Body of pancreas (tissue), 4 donors: ENCODE data around the gene XRCC5. TPM values are rescaled to one million over a fixed set of nuclear protein-coding genes. Genes with fewer than 3 reads are reported as not detected.

ENCODE experiments used
- ATAC-seq: fragments of 150-250 bp; one replicate; pipeline ENCODE4 v1.9.1; 2016
- DNase-seq, 4 donors: peaks; one replicate each; pipeline ENCODE4 v3.0.0-alpha.2; 2019
- H3K27ac ChIP-seq, 4 donors: fragments of 200-600 bp; sonication (generic); 1 replicate in 3 of 4; 2 replicates in 1 of 4; pipeline versions ENCODE4 v1.5.1 to v1.6.1; 2016 to 2019; ENCODE audit warnings: mild to moderate bottlenecking in 1 of 4, mixed read lengths in 1 of 4, moderate library complexity in 1 of 4
- H3K27me3 ChIP-seq, 2 donors: fragments of 200-600 bp; sonication (generic); one replicate each; pipeline ENCODE4 v1.6.0; 2016; ENCODE audit warnings: mild to moderate bottlenecking in 1 of 2
- H3K36me3 ChIP-seq, 2 donors: fragments of 200-600 bp; sonication (generic); replicated peaks in 1 of 2; 2 replicates each; pipeline ENCODE4 v1.5.1; 2016; ENCODE audit warnings: low read depth in 2 of 2; ENCODE audit not compliant: insufficient read depth in 1 of 2
- H3K4me1 ChIP-seq: fragments of 200-600 bp; sonication (generic); one replicate; pipeline ENCODE4 v1.6.0; 2016
- H3K4me3 ChIP-seq, 2 donors: fragments of 200-600 bp; sonication (generic); 1 replicate in 1 of 2; 2 replicates in 1 of 2; pipeline ENCODE4 v1.5.1; 2016 to 2019
- H3K9me3 ChIP-seq, 3 donors: fragments of 200-600 bp; sonication (generic); 1 replicate in 2 of 3; 2 replicates in 1 of 3; pipeline ENCODE4 v1.5.1; 2016
- POLR2A ChIP-seq, 3 donors: fragments of 450-650 bp; IDR thresholded peaks; one replicate each; pipeline ENCODE4 v1.6.1; 2016; ENCODE audit warnings: antibody characterized with exemption in 3 of 3, mild to moderate bottlenecking in 2 of 3
- WGBS, 2 donors: methylation state at CpG; one replicate each; pipeline ENCODE4 v1.1.5; 2017; 5-methylcytosine and 5-hydroxymethylcytosine counted together
- intact Hi-C: fragments of 100-400 bp; cut with DNase I; formaldehyde crosslinking; loops from one replicate; pipeline ENCODE4 v1.15.1; 2023
- total RNA-seq, 2 donors: library from RNA; depleted of rRNA; stranded (reverse); fragments of >200 nt; gene quantifications; one replicate each; pipeline ENCODE4 v1.1.0, GENCODE V29; 2016
- TF ChIP-seq, protein P1 (sequence below), 7 experiments: fragments of 450-650 bp in 4 of 7; fragments of 200-600 bp in 3 of 7; sonication (generic) in 3 of 7; IDR thresholded peaks; one replicate each; pipeline ENCODE4 v1.5.1; 2016 to 2019; ENCODE audit warnings: antibody characterized with exemption in 7 of 7

XRCC5 gene
- total RNA-seq, 2 donors from 2014 or later: 74.2 to 74.7 TPM

DNA sequence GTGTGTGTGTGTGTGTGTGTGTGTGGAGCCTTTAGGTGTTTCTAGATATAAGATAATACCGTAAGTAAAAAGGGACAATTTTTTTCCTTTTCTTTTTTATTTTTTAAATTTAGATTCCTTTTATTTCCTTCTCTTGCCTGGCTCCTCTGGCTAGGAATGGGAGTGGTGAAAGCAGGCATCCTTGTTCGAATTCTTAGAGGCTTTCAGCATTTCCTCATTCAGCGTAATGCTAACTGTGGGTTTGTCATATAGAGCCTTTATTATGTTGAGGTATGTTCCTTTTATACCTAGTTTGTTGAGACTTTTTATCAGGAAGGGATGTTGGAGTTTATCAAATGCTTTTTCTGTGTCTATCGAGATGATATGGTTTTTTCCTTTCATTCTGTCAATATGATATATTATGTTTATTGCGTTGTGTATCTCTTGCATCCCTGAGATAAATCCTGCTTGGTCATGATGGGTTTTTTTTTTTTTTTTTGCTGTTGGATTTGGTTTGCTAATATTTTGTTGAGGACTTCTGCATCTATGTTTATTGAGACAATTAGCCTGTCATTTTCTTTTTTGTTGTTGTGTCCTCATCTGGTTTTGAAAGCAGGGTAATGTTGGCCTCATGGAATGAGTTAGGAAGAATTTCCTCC, 120.2 kb downstream of the XRCC5 start:
- Histone ChIP-seq H3K4me1 (no peaks in the 10 kb centered on the region), H3K4me3 (no peak overlapping the region), H3K27me3 (no peaks in the 10 kb centered on the region), H3K9me3 (peaks cover 0 to 5% (median 0%) of the 10 kb centered on the region in 3 donors), H3K27ac (no peak overlapping the region), H3K36me3 (no peaks in the 10 kb centered on the region)
- no peak for DNase-seq
- WGBS, 2 donors: 71 to 86% methylated on average over 5 of the region's 5 CpGs
- ATAC-seq: no peak
- intact Hi-C loops: no loop called here
- TF ChIP-seq POLR2A (IDR thresholded peaks at IDR 0.05): no peak
- TF ChIP-seq, protein P1, sequence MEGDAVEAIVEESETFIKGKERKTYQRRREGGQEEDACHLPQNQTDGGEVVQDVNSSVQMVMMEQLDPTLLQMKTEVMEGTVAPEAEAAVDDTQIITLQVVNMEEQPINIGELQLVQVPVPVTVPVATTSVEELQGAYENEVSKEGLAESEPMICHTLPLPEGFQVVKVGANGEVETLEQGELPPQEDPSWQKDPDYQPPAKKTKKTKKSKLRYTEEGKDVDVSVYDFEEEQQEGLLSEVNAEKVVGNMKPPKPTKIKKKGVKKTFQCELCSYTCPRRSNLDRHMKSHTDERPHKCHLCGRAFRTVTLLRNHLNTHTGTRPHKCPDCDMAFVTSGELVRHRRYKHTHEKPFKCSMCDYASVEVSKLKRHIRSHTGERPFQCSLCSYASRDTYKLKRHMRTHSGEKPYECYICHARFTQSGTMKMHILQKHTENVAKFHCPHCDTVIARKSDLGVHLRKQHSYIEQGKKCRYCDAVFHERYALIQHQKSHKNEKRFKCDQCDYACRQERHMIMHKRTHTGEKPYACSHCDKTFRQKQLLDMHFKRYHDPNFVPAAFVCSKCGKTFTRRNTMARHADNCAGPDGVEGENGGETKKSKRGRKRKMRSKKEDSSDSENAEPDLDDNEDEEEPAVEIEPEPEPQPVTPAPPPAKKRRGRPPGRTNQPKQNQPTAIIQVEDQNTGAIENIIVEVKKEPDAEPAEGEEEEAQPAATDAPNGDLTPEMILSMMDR (IDR thresholded peaks at IDR 0.05): no peak

DNA sequence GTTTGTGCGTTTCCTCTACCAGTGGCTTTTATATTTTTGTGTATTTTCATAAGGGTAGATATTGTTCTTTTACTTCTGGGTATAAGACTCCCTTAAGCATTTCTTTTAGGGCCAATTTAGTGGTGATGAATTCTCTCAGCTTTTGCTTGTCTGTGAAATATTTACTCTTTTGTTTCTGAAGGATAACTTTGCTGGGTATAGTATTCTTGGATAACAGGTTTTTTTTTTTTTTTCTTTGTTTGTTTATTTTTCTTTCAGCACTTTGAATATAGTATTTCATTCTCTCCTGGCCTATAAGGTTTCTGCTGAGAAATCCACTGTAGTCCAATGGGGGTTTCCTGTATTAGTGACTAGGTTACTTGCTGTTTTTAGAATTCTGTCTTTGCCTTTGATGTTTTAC, 122.7 kb downstream of the XRCC5 start:
- Histone ChIP-seq H3K27ac (no peak overlapping the region), H3K27me3 (no peaks in the 10 kb centered on the region), H3K36me3 (no peaks in the 10 kb centered on the region), H3K4me3 (no peak overlapping the region), H3K9me3 (peaks cover 0 to 5% (median 0%) of the 10 kb centered on the region in 3 donors), H3K4me1 (no peaks in the 10 kb centered on the region)
- TF ChIP-seq, protein P1 (IDR thresholded peaks at IDR 0.05): no peak
- no peak for TF ChIP-seq POLR2A (IDR thresholded peaks at IDR 0.05)
- DNase-seq: no peak
- WGBS, 2 donors: 0% methylated on average over 1 of the region's 1 CpG
- no peak for ATAC-seq
- intact Hi-C loops: no loop called here

DNA sequence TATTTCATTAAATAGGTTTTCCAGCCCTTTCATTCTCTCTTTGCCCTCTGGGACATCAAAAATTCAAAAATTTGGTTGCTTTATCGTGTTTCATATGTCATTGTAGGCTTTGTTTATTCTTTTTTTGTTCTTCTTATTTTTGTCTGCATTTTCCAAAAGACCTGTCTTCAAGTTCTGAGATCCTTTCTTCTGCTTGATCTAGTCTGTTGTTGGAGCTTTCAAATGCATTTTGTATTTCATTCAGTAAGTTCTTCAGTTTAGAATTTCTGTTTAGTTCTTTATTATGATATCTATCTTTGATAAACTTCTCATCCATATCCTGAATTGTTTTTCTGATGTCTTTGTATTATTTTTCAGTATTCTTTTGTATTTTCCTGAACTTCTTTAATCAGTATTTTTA, 123.6 kb downstream of the XRCC5 start:
- 78 to 95% methylated on average over 1 of the region's 1 CpG for WGBS, 2 donors
- H3K4me1 ChIP-seq: no peaks in the 10 kb centered on the region
- DNase-seq (no peak), ATAC-seq (no peak)
- TF ChIP-seq POLR2A (IDR thresholded peaks at IDR 0.05): no peak
- H3K9me3 ChIP-seq: peaks cover 0 to 5% (median 0%) of the 10 kb centered on the region in 3 donors
- no peak overlapping the region for H3K4me3 ChIP-seq
- H3K27me3 ChIP-seq: no peaks in the 10 kb centered on the region
- no peak overlapping the region for H3K27ac ChIP-seq
- no peaks in the 10 kb centered on the region for H3K36me3 ChIP-seq
- intact Hi-C loops: no loop called here

DNA sequence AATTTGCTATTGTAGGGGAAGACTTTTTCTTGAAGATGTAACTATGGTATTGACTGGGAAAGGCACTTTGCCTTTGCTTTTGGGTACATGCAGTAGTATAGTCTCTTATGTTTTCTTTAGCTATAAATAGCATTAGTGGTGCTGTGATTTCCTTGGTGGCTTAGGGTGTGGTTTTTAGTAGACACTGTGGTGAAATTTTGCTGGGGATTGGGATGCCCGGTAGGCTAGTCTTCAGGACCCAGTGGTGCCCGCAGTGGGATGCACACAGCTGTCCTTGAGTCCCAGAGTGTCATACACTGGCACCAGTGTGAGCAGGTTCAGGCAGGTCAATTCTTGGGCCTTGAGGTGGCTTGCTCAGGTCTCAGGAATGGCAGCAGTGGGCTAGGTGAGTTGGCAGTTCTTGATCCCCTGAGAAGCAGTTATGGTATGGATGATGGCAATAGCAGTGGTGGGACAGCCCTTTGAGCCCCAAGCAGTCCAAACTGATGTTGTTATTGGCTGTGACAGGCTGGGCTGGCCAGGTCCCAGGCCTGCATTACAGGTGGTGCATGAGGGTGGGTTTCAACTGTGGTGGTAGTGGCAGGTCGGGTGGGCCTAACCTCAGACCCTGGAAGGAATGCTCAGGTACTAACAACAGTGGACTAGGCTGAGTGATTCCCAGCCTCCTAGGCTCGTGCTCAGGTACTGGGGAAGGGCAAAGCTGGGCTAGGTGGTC, 124.3 kb downstream of the XRCC5 start:
- Histone ChIP-seq H3K4me1 (no peaks in the 10 kb centered on the region), H3K4me3 (no peak overlapping the region), H3K36me3 (no peaks in the 10 kb centered on the region), H3K27ac (no peak overlapping the region), H3K27me3 (no peaks in the 10 kb centered on the region), H3K9me3 (peaks cover 0 to 5% (median 0%) of the 10 kb centered on the region in 3 donors)
- intact Hi-C loops: no loop called here
- ATAC-seq: no peak
- TF ChIP-seq, protein P1 (IDR thresholded peaks at IDR 0.05): no peak
- TF ChIP-seq POLR2A (IDR thresholded peaks at IDR 0.05): no peak
- DNase-seq: no peak
- 73 to 82% methylated on average over 4 of the region's 4 CpGs for WGBS, 2 donors

DNA sequence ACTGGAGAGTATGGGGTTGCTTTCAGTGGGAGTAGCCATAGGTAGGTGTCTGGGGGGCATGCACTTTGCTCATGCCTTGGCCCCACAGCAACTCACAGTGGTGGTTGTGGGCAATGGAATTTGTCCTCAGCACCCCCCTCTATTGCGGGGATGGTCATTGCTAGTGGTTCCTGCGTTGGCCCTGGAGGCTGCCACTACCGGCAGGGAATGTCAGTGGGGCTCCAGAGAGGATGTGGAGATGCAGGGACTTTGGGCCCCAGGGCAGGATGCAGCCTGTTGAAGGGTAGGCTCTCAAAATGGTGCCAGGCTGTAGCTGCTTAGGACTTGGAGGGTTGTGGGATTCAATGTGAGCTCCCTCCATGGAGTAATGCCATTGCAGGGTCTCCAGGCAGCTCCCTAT, 125.0 kb downstream of the XRCC5 start:
- Histone ChIP-seq H3K9me3 (peaks cover 0 to 5% (median 0%) of the 10 kb centered on the region in 3 donors), H3K4me1 (no peaks in the 10 kb centered on the region), H3K27ac (no peak overlapping the region), H3K36me3 (no peaks in the 10 kb centered on the region), H3K4me3 (no peak overlapping the region), H3K27me3 (no peaks in the 10 kb centered on the region)
- no peak for ATAC-seq
- WGBS, 2 donors: 85% methylated on average over 3 of the region's 3 CpGs; no CpG with 5 or more reads in 1 of the 2 donors
- no peak for DNase-seq
- TF ChIP-seq, protein P1 (IDR thresholded peaks at IDR 0.05): no peak
- TF ChIP-seq POLR2A (IDR thresholded peaks at IDR 0.05): no peak
- intact Hi-C loops: no loop called here
